Smooth muscle cell (in vitro differentiated cells): ENCODE results near the gene NCK2. TPM values are rescaled to one million over a fixed set of nuclear protein-coding genes. Genes with fewer than 3 reads are reported as not detected.
"Not testable (repeated sequence)": the region's sequence is repeated elsewhere in the genome, so short reads cannot be mapped to it uniquely, and the experiment has no call there.

Source experiments
- DNase-seq: peaks from one replicate; lab custom pipeline; 2025; ENCODE audit not compliant: unreplicated experiment; lab: John Stamatoyannopoulos, UW
- H2AFZ ChIP-seq: fragments of 200-600 bp; sonication (generic); 2 replicates; pipeline ENCODE4 v1.6.0; 2016; ENCODE audit warnings: antibody characterized with exemption, low read depth, mild to moderate bottlenecking
- H3F3A ChIP-seq: fragments of 200-600 bp; sonication (generic); 2 replicates; pipeline ENCODE4 v1.6.0; 2017; ENCODE audit warnings: antibody characterized with exemption, low read depth
- H3K27ac ChIP-seq: fragments of 200-600 bp; sonication (generic); 2 replicates; pipeline ENCODE4 v1.5.1; 2016; ENCODE audit warnings: low read depth, mild to moderate bottlenecking
- H3K27me3 ChIP-seq: fragments of 200-600 bp; sonication (generic); 2 replicates; pipeline ENCODE4 v1.6.1; 2016; ENCODE audit warnings: low read depth, mild to moderate bottlenecking
- H3K36me3 ChIP-seq: fragments of 200-600 bp; sonication (generic); 2 replicates; pipeline ENCODE4 v1.5.1; 2016; ENCODE audit warnings: low read depth
- H3K4me1 ChIP-seq: fragments of 200-600 bp; sonication (generic); 2 replicates; pipeline ENCODE4 v1.5.1; 2016; ENCODE audit warnings: low read depth
- H3K4me2 ChIP-seq: fragments of 200-600 bp; sonication (generic); 2 replicates; pipeline ENCODE4 v1.6.0; 2016; ENCODE audit warnings: mild to moderate bottlenecking
- H3K4me3 ChIP-seq: fragments of 200-600 bp; sonication (generic); 2 replicates; pipeline ENCODE4 v1.5.1; 2016; ENCODE audit warnings: mild to moderate bottlenecking
- H3K79me2 ChIP-seq: fragments of 200-600 bp; sonication (generic); 2 replicates; pipeline ENCODE4 v1.6.0; 2016; ENCODE audit warnings: low read depth, mild to moderate bottlenecking
- H3K9ac ChIP-seq: fragments of 200-600 bp; sonication (generic); 2 replicates; pipeline ENCODE4 v1.6.0; 2016; ENCODE audit warnings: low read depth
- H3K9me3 ChIP-seq: fragments of 200-600 bp; sonication (generic); replicated peaks from 2 replicates; pipeline ENCODE4 v1.5.1; 2016; ENCODE audit warnings: low read depth
- H4K20me1 ChIP-seq: fragments of 200-600 bp; sonication (generic); 2 replicates; pipeline ENCODE4 v1.6.0; 2016; ENCODE audit warnings: low read depth
- WGBS: methylation state at CpG from one replicate; pipeline ENCODE4 v1.1.7; 2016; ENCODE audit warnings: low lambda C conversion rate; 5-methylcytosine and 5-hydroxymethylcytosine counted together
- polyA plus RNA-seq: library from polyadenylated mRNA; unstranded; fragments of >200 nt; fragmentation: Nextera tagmentation; extraction: Ambion mirVana; gene quantifications from 2 replicates; pipeline ENCODE4 v1.2.1, GENCODE V29; 2016
- total RNA-seq: library from RNA; depleted of rRNA; stranded (reverse); fragments of >200 nt; gene quantifications from 2 replicates; pipeline ENCODE4 v1.2.3, GENCODE V29; 2014
- TF ChIP-seq, protein P1 (sequence below): fragments of 200-600 bp; sonication (generic); IDR thresholded peaks from 2 replicates; pipeline ENCODE4 v1.5.1; 2017; ENCODE audit warnings: borderline replicate concordance, mild to moderate bottlenecking, antibody characterized with exemption; ENCODE audit not compliant: insufficient read depth, poor library complexity, severe bottlenecking

Gene NCK2
- total and polyA plus RNA-seq, 2 experiments from 2014 or later = 29.0 to 50.5 TPM

DNA sequence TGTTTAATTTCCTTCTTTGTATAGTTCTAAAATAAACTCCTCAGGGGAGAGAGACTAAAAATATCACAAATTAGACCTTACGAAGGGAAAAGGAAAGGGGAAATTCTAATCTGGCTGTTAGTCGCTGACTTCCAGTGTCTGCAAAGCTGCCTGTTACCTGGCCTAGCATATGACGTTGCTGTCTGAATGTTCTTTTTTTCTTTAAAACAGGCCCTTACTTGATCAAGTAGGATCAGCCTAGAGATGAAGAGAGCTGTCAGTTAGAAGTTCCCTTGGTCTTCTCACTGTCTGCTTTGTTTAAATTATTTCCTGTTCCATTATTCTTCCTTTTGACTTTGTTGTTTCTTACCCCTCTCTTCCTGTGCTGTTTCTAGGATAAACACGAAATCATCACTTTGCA lies 11.2 kb downstream of the NCK2 start:
- 75% methylated on average over 4 of the region's 4 CpGs for WGBS
- no peak overlapping the region for H3K27ac ChIP-seq
- no peaks in the 10 kb centered on the region for H3K9me3 ChIP-seq
- no peak overlapping the region for H3K4me2 ChIP-seq
- no peak overlapping the region for H2AFZ ChIP-seq
- no peak overlapping the region for H3K9ac ChIP-seq
- no peak overlapping the region for H3K4me3 ChIP-seq
- no peaks in the 10 kb centered on the region for H3K4me1 ChIP-seq
- TF ChIP-seq, protein P1, sequence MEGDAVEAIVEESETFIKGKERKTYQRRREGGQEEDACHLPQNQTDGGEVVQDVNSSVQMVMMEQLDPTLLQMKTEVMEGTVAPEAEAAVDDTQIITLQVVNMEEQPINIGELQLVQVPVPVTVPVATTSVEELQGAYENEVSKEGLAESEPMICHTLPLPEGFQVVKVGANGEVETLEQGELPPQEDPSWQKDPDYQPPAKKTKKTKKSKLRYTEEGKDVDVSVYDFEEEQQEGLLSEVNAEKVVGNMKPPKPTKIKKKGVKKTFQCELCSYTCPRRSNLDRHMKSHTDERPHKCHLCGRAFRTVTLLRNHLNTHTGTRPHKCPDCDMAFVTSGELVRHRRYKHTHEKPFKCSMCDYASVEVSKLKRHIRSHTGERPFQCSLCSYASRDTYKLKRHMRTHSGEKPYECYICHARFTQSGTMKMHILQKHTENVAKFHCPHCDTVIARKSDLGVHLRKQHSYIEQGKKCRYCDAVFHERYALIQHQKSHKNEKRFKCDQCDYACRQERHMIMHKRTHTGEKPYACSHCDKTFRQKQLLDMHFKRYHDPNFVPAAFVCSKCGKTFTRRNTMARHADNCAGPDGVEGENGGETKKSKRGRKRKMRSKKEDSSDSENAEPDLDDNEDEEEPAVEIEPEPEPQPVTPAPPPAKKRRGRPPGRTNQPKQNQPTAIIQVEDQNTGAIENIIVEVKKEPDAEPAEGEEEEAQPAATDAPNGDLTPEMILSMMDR = no peak
- H3F3A ChIP-seq = no peaks in the 10 kb centered on the region
- H3K27me3 ChIP-seq = no peaks in the 10 kb centered on the region
- H3K36me3 ChIP-seq = no peaks in the 10 kb centered on the region
- DNase-seq = no peak
- H4K20me1 ChIP-seq = peaks cover 100% of the 10 kb centered on the region
- H3K79me2 ChIP-seq = peaks cover 100% of the 10 kb centered on the region

DNA sequence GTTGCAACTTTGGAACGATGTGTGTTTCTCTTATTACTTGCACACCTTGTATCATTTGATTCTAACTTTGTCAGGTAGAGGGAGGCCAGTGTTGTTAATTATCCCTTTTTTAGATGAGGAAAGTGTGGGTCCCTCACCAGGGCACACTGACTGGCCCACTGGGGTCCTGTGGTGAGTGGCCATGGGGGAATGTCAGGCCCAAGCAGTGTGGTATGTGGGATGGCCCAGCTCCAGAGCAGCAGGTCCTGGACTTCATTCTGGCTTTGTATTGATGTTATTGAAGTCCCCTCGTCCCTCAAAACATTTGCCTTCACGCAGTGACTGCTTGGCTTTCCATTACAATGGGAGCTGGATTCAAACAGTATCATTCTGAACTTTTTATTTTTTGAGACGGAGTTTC lies 11.7 kb downstream of the NCK2 start:
- peaks cover 100% of the 10 kb centered on the region for H4K20me1 ChIP-seq
- no peak overlapping the region for H3K27ac ChIP-seq
- WGBS = 92% methylated on average over 4 of the region's 4 CpGs
- no peaks in the 10 kb centered on the region for H3K9me3 ChIP-seq
- H3K9ac ChIP-seq = no peak overlapping the region
- H3K4me2 ChIP-seq = no peak overlapping the region
- H2AFZ ChIP-seq = no peak overlapping the region
- no peaks in the 10 kb centered on the region for H3K36me3 ChIP-seq
- H3K27me3 ChIP-seq = no peaks in the 10 kb centered on the region
- no peak overlapping the region for H3K4me3 ChIP-seq
- TF ChIP-seq, protein P1 = no peak
- no peak for DNase-seq
- peaks cover 100% of the 10 kb centered on the region for H3K79me2 ChIP-seq
- H3K4me1 ChIP-seq = no peaks in the 10 kb centered on the region
- H3F3A ChIP-seq = no peaks in the 10 kb centered on the region

DNA sequence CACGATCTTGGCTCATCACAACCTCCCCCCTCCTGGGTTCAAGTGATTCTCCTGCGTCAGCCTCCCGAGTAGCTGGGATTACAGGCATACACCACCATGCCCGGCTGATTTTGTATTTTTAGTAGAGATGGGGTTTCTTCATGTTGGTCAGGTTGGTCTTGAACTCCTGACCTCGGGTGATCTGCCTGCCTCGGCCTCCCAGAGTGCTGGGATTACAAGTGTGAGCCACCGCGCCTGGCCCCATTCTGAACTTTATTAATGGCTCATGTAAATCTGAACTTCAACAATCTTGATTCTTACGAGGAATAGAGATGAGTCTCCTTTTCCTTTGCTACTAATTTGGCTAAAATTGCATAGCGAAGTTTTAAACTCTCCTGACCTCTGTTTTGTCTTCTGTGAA lies 12.2 kb downstream of the NCK2 start:
- H3K27ac ChIP-seq, H3K36me3 ChIP-seq, DNase-seq, H3K27me3 ChIP-seq, H3K4me2 ChIP-seq, H2AFZ ChIP-seq, H3K9me3 ChIP-seq, H3K9ac ChIP-seq, H3F3A ChIP-seq, H3K4me3 ChIP-seq, H3K4me1 ChIP-seq: not testable (repeated sequence)
- Histone ChIP-seq H3K79me2 (peaks cover 100% of the 10 kb centered on the region), H4K20me1 (peaks cover 100% of the 10 kb centered on the region)
- WGBS = 90% methylated on average over 10 of the region's 10 CpGs

DNA sequence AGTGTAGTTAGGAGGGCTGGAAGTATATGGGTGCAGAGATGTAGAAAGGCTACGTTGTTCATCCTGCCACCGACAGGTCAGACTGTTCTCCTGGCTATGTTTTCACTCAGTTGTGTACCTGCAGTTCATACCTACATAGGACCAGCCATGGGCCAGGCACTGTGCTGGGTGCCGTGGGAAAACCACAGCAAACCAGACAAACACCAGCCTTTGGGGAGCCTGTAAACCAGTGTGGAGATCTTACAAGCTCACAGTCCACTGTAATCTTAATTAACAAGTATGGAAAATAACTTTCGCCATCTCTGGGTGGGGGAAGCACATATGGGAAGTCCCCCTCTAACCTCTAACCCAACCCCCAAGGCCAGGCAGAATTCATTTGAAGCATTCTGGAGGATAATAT lies 12.7 kb downstream of the NCK2 start:
- 92% methylated on average over 4 of the region's 4 CpGs for WGBS

More for the DNA sequence above, 12.7 kb downstream of the NCK2 start:
- Histone ChIP-seq H3K36me3 (no peaks in the 10 kb centered on the region), H3K9ac (no peak overlapping the region), H3K4me1 (peaks cover 5% of the 10 kb centered on the region), H3K79me2 (peaks cover 99% of the 10 kb centered on the region), H3K27ac (no peak overlapping the region), H4K20me1 (peaks cover 100% of the 10 kb centered on the region), H3K4me2 (no peak overlapping the region), H3K4me3 (no peak overlapping the region), H3K9me3 (no peaks in the 10 kb centered on the region), H2AFZ (no peak overlapping the region), H3F3A (no peaks in the 10 kb centered on the region), H3K27me3 (no peaks in the 10 kb centered on the region)
- TF ChIP-seq, protein P1 = no peak
- no peak for DNase-seq
